ENCODE results near the gene EEA1. TPM values are rescaled to one million over a fixed set of nuclear protein-coding genes. Genes with fewer than 3 reads are reported as not detected.

EEA1 gene
- total RNA-seq, 1 donor from 2014 or later = 10.9 TPM

- no peaks in the 10 kb centered on the region for H3K27me3 ChIP-seq
- intact Hi-C loops (cut with DNase I) = no loop called here
- H3K4me1 ChIP-seq = no peaks in the 10 kb centered on the region
- no peak for DNase-seq (ENCODE audit: low spot score in 2 of 2)
- no peaks in the 10 kb centered on the region for H3K36me3 ChIP-seq
- no peak overlapping the region for H3K27ac ChIP-seq
- TF ChIP-seq CTCF (IDR thresholded peaks at IDR 0.05) = no peak
- no peaks in the 10 kb centered on the region for H3K9me3 ChIP-seq
- no peak overlapping the region for H3K4me3 ChIP-seq
Observed at GRCh38 chr12:92736605-92737004, 192.5 kb downstream of the EEA1 start.

- no peak for TF ChIP-seq CTCF (IDR thresholded peaks at IDR 0.05)
- Histone ChIP-seq H3K27me3 (no peaks in the 10 kb centered on the region), H3K4me3 (no peak overlapping the region), H3K36me3 (no peaks in the 10 kb centered on the region), H3K27ac (no peak overlapping the region), H3K4me1 (no peaks in the 10 kb centered on the region), H3K9me3 (no peaks in the 10 kb centered on the region)
- DNase-seq (ENCODE audit: low spot score in 2 of 2) = no peak
- intact Hi-C loops (cut with DNase I) = no loop called here
Observed at GRCh38 chr12:92735131-92735721, 193.9 kb downstream of the EEA1 start.

- Histone ChIP-seq H3K4me1 (no peaks in the 10 kb centered on the region), H3K36me3 (no peaks in the 10 kb centered on the region), H3K4me3 (no peak overlapping the region), H3K27ac (no peak overlapping the region), H3K27me3 (no peaks in the 10 kb centered on the region), H3K9me3 (no peaks in the 10 kb centered on the region)
- intact Hi-C loops (cut with DNase I) = no loop called here
- no peak for TF ChIP-seq CTCF (IDR thresholded peaks at IDR 0.05)
- DNase-seq (ENCODE audit: low spot score in 2 of 2) = no peak
Observed at GRCh38 chr12:92733661-92734060, 195.4 kb downstream of the EEA1 start.

GRCh38 chr12:92733181-92733580, 195.9 kb downstream of the EEA1 start:
- Histone ChIP-seq H3K4me3 (no peak overlapping the region), H3K27me3 (no peaks in the 10 kb centered on the region), H3K9me3 (no peaks in the 10 kb centered on the region), H3K27ac (no peak overlapping the region), H3K36me3 (no peaks in the 10 kb centered on the region), H3K4me1 (no peaks in the 10 kb centered on the region)
- no peak for DNase-seq (ENCODE audit: low spot score in 2 of 2)
- intact Hi-C loops (cut with DNase I) = no loop called here
- no peak for TF ChIP-seq CTCF (IDR thresholded peaks at IDR 0.05)

GRCh38 chr12:92732716-92733115, 196.4 kb downstream of the EEA1 start:
- TF ChIP-seq CTCF (IDR thresholded peaks at IDR 0.05) = no peak
- H3K36me3 ChIP-seq = no peaks in the 10 kb centered on the region
- no peaks in the 10 kb centered on the region for H3K4me1 ChIP-seq
- no peak overlapping the region for H3K4me3 ChIP-seq
- H3K27me3 ChIP-seq = no peaks in the 10 kb centered on the region
- H3K27ac ChIP-seq = no peak overlapping the region
- no peak for DNase-seq (ENCODE audit: low spot score in 2 of 2)
- intact Hi-C loops (cut with DNase I) = no loop called here
- no peaks in the 10 kb centered on the region for H3K9me3 ChIP-seq

- Histone ChIP-seq H3K27me3 (no peaks in the 10 kb centered on the region), H3K36me3 (no peaks in the 10 kb centered on the region), H3K4me1 (no peaks in the 10 kb centered on the region), H3K27ac (no peak overlapping the region), H3K4me3 (no peak overlapping the region), H3K9me3 (no peaks in the 10 kb centered on the region)
- TF ChIP-seq CTCF (IDR thresholded peaks at IDR 0.05) = no peak
- no peak for DNase-seq (ENCODE audit: low spot score in 2 of 2)
- intact Hi-C loops (cut with DNase I) = no loop called here
Observed at GRCh38 chr12:92732216-92732615, 196.9 kb downstream of the EEA1 start.
